Stimulated activated CD4-positive, alpha-beta T cell treated with anti-CD3 and anti-CD28 coated beads, Interleukin-15, amount 100 ng/mL, for 24 hours (primary cell): ENCODE measurements around the gene B3GNT9.

Experiments used
- DNase-seq: peaks from one replicate; pipeline ENCODE4 v3.0.0-alpha.2; 2020

The B3GNT9 gene

GRCh38 chr16:67166110-67166547, 15.3 kb upstream of the B3GNT9 start:
- no peak for DNase-seq

GRCh38 chr16:67165121-67166078, 14.6 kb upstream of the B3GNT9 start:
- DNase-seq, result peak; percentile 31

- DNase-seq, result peak; percentile 33
These were observed 13.8 kb upstream of the B3GNT9 start, which contains the start of gene HSF4 for GRCh38 chr16:67164599-67165061. Gene HSF4 (plus strand): TSS chr16:67164745. CDS start chr16:67164812, 67 bp downstream.

- DNase-seq, result no peak
These were observed 13.3 kb upstream of the B3GNT9 start for GRCh38 chr16:67163999-67164558.

GRCh38 chr16:67163164-67163998, 12.6 kb upstream of the B3GNT9 start:
- peak; percentile 70 for DNase-seq

GRCh38 chr16:67162506-67163163, 11.8 kb upstream of the B3GNT9 start:
- no peak for DNase-seq

- DNase-seq, result no peak
These were observed 10.8 kb upstream of the B3GNT9 start for GRCh38 chr16:67161595-67162058.

GRCh38 chr16:67158637-67159600, 8.1 kb upstream of the B3GNT9 start:
- peak; percentile 88 for DNase-seq

- DNase-seq, result no peak
These were observed 7.3 kb upstream of the B3GNT9 start for GRCh38 chr16:67157892-67158635.

- no peak for DNase-seq
These were observed 6.4 kb upstream of the B3GNT9 start for GRCh38 chr16:67157106-67157748.

- no peak for DNase-seq
These were observed 5.5 kb upstream of the B3GNT9 start for GRCh38 chr16:67156143-67156844.

- peak; percentile 85 for DNase-seq
These were observed 4.7 kb upstream of the B3GNT9 start for GRCh38 chr16:67155295-67156142.

GRCh38 chr16:67154578-67155294, 3.9 kb upstream of the B3GNT9 start:
- DNase-seq, result no peak

GRCh38 chr16:67151431-67152097, 766 bp upstream of the B3GNT9 start:
- DNase-seq, result no peak

- peak; percentile 67 for DNase-seq
These were observed 558 bp downstream of the B3GNT9 start for GRCh38 chr16:67150047-67150832.
